Panc1 (cell line): ENCODE results near the gene CADPS2. TPM values are rescaled to one million over a fixed set of nuclear protein-coding genes. Genes with fewer than 3 reads are reported as not detected.

Experiments used
- ATAC-seq: fragments of 200-7000 bp; cut with Tn5 transposase; 2 replicates; pipeline ENCODE4 v1.9.1; 2020; ENCODE audit warnings: mild to moderate bottlenecking, moderate library complexity
- BruUV-seq: library from RNA; stranded (reverse); fragments of 400-500 nt; replicated peaks from 2 replicates; lab custom pipeline; 2021; lab: Mats Ljungman, UMichigan
- CTCF ChIA-PET: fragments of 300-600 bp; sonication (Branson Sonifier 250); formaldehyde crosslinking; loops from one replicate; lab custom pipeline; 2022; ENCODE audit warnings: antibody characterized with exemption; lab: Charles Lee
- POLR2A ChIA-PET: fragments of 300-600 bp; sonication (Branson Sonifier 250); formaldehyde crosslinking; loops from one replicate; lab custom pipeline; 2022; ENCODE audit warnings: antibody characterized with exemption; lab: Charles Lee
- DNase-seq: peaks from one replicate; pipeline ENCODE4 v3.0.0-alpha.2; 2010; ENCODE audit warnings: low read depth, low spot score
- H3K27ac ChIP-seq: 2 replicates; pipeline ENCODE4 v1.5.1; 2011; ENCODE audit warnings: mild to moderate bottlenecking, low read length, inconsistent platforms
- H3K27me3 ChIP-seq: fragments of 200-500 bp; sonication (Bioruptor generic); 2 replicates; pipeline ENCODE4 v1.6.0; 2014; ENCODE audit warnings: low read length, inconsistent platforms; ENCODE audit not compliant: control insufficient read depth, insufficient read depth
- H3K36me3 ChIP-seq: fragments of 200-500 bp; sonication (Bioruptor generic); 2 replicates; pipeline ENCODE4 v1.5.1; 2014; ENCODE audit warnings: inconsistent platforms, mild to moderate bottlenecking, low read length, moderate library complexity; ENCODE audit not compliant: control insufficient read depth, insufficient read depth
- H3K4me1 ChIP-seq: 2 replicates; pipeline ENCODE4 v1.5.1; 2011; ENCODE audit warnings: inconsistent platforms, mild to moderate bottlenecking, low read length, moderate library complexity; ENCODE audit not compliant: control insufficient read depth, insufficient read depth
- H3K4me3 ChIP-seq, 2 experiments: 2 replicates each; pipeline ENCODE4 v1.5.1; 2011 to 2012; ENCODE audit warnings: low read depth in 2 of 2, low read length in 2 of 2, mild to moderate bottlenecking in 2 of 2, inconsistent platforms in 1 of 2, moderate library complexity in 1 of 2
- H3K9me3 ChIP-seq: fragments of 200-500 bp; sonication (Bioruptor generic); 2 replicates; pipeline ENCODE4 v1.5.1; 2014; ENCODE audit warnings: low read depth, mild to moderate bottlenecking, inconsistent platforms, low read length, moderate library complexity; ENCODE audit not compliant: control insufficient read depth, insufficient read depth
- POLR2AphosphoS5 ChIP-seq: IDR thresholded peaks from 2 replicates; pipeline ENCODE4 v1.6.1; 2012; ENCODE audit warnings: mild to moderate bottlenecking, low read depth, low read length, moderate library complexity
- SIN3A ChIP-seq: IDR thresholded peaks from 2 replicates; pipeline ENCODE4 v1.6.1; 2012; ENCODE audit warnings: low read depth, mild to moderate bottlenecking, low read length, moderate library complexity, borderline replicate concordance; ENCODE audit not compliant: insufficient read depth
- TCF7L2 ChIP-seq: IDR thresholded peaks from 2 replicates; pipeline ENCODE4 v1.6.1; 2011; ENCODE audit warnings: mild to moderate bottlenecking, low read depth, low read length, inconsistent platforms
- in situ Hi-C: cut with HindIII; loops from 2 replicates; pipeline ENCODE4 v1.10.0; 2016; ENCODE audit warnings: low sequenced_read_pairs, low pct_unique_long_range_greater_than_20kb
- intact Hi-C: fragments of 100-400 bp; cut with micrococcal nuclease; formaldehyde crosslinking; loops from one replicate; pipeline ENCODE4 v1.10.0; 2022; ENCODE audit not compliant: unreplicated experiment
- total RNA-seq: library from RNA; stranded (reverse); gene quantifications from one replicate; pipeline ENCODE4 v1.2.1, GENCODE V29; 2021; ENCODE audit not compliant: unreplicated experiment
- TF ChIP-seq, protein P1 (sequence below), 2 experiments: IDR thresholded peaks; 2 replicates each; pipeline ENCODE4 v1.6.1; 2011 to 2012; ENCODE audit warnings: low read depth in 2 of 2, control low read depth in 1 of 2, low read length in 1 of 2, mild to moderate bottlenecking in 1 of 2, moderate library complexity in 1 of 2; ENCODE audit not compliant: insufficient read depth in 1 of 2
- TF ChIP-seq, protein P2 (sequence below): fragments of 450-650 bp; IDR thresholded peaks from 2 replicates; pipeline ENCODE4 v1.5.1; 2017; ENCODE audit warnings: mild to moderate bottlenecking

Gene CADPS2
- total RNA-seq, 1 experiment from 2014 or later: 1.6 TPM

DNA sequence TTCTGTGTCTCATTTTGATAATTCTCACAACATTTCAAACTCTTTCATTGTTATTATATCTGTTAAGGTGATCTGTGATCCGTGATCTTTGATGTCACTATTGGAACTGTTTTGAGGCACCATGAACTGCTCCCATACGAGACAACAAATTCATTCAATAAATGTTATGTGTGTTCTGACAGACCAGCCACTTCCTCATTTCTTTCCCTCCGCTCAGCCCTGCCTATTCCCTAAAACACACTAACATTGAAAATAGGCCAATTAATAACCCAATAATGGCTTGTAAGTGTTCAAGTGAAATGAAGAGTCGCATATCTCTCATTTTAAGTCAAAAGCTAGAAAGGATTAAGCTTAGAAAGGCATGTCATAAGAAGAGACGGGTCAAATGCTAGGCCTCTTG, 232.6 kb downstream of the CADPS2 start:
- Histone ChIP-seq H3K27me3 (no peaks in the 10 kb centered on the region), H3K36me3 (no peaks in the 10 kb centered on the region), H3K9me3 (no peaks in the 10 kb centered on the region), H3K4me3 (no peak overlapping the region), H3K27ac (no peak overlapping the region), H3K4me1 (no peaks in the 10 kb centered on the region)
- DNase-seq (no peak), ATAC-seq (no peak)
- intact Hi-C loops (no loop called here), in situ Hi-C loops (no loop called here)
- no peak for TF ChIP-seq POLR2AphosphoS5
- TF ChIP-seq, protein P1, sequence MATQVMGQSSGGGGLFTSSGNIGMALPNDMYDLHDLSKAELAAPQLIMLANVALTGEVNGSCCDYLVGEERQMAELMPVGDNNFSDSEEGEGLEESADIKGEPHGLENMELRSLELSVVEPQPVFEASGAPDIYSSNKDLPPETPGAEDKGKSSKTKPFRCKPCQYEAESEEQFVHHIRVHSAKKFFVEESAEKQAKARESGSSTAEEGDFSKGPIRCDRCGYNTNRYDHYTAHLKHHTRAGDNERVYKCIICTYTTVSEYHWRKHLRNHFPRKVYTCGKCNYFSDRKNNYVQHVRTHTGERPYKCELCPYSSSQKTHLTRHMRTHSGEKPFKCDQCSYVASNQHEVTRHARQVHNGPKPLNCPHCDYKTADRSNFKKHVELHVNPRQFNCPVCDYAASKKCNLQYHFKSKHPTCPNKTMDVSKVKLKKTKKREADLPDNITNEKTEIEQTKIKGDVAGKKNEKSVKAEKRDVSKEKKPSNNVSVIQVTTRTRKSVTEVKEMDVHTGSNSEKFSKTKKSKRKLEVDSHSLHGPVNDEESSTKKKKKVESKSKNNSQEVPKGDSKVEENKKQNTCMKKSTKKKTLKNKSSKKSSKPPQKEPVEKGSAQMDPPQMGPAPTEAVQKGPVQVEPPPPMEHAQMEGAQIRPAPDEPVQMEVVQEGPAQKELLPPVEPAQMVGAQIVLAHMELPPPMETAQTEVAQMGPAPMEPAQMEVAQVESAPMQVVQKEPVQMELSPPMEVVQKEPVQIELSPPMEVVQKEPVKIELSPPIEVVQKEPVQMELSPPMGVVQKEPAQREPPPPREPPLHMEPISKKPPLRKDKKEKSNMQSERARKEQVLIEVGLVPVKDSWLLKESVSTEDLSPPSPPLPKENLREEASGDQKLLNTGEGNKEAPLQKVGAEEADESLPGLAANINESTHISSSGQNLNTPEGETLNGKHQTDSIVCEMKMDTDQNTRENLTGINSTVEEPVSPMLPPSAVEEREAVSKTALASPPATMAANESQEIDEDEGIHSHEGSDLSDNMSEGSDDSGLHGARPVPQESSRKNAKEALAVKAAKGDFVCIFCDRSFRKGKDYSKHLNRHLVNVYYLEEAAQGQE (IDR thresholded peaks at IDR 0.05; ENCODE audit: insufficient read depth in 1 of 2, low read depth in 2 of 2, low read length in 1 of 2): no peak
- no peak for TF ChIP-seq TCF7L2
- no peak for TF ChIP-seq SIN3A
- TF ChIP-seq, protein P2, sequence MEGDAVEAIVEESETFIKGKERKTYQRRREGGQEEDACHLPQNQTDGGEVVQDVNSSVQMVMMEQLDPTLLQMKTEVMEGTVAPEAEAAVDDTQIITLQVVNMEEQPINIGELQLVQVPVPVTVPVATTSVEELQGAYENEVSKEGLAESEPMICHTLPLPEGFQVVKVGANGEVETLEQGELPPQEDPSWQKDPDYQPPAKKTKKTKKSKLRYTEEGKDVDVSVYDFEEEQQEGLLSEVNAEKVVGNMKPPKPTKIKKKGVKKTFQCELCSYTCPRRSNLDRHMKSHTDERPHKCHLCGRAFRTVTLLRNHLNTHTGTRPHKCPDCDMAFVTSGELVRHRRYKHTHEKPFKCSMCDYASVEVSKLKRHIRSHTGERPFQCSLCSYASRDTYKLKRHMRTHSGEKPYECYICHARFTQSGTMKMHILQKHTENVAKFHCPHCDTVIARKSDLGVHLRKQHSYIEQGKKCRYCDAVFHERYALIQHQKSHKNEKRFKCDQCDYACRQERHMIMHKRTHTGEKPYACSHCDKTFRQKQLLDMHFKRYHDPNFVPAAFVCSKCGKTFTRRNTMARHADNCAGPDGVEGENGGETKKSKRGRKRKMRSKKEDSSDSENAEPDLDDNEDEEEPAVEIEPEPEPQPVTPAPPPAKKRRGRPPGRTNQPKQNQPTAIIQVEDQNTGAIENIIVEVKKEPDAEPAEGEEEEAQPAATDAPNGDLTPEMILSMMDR: no peak
- ChIA-PET POLR2A (no interaction called here), CTCF (no interaction called here)
- BruUV-seq: no TSS peak

DNA sequence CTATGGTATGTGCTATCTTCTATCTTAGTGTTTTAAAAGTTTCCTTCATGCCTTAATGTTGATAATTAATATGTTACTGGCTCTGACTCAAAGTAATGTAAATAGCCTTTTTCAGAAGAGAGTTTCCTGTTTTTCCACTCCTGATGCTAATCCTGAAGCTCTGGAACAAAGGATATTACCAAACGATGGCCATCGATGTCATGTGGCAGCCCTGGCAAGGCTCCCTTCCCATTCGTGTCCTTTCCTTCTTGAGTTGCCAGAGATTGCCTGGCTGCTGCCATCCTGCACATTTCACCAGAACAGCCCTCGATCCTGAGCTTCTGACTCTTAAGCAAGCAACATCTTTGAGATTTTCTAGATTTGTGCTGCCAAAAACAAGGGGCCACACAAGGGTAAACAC, 233.4 kb downstream of the CADPS2 start:
- no peaks in the 10 kb centered on the region for H3K9me3 ChIP-seq
- H3K36me3 ChIP-seq: no peaks in the 10 kb centered on the region
- BruUV-seq: no TSS peak
- in situ Hi-C loops (no loop called here), intact Hi-C loops (no loop called here)
- H3K4me1 ChIP-seq: no peaks in the 10 kb centered on the region
- ATAC-seq (no peak), DNase-seq (no peak)
- no peak overlapping the region for H3K4me3 ChIP-seq
- no peak overlapping the region for H3K27ac ChIP-seq
- CTCF ChIA-PET: no interaction called here
- no peaks in the 10 kb centered on the region for H3K27me3 ChIP-seq
- POLR2A ChIA-PET: no interaction called here
- no peak for TF ChIP-seq TCF7L2
- TF ChIP-seq, protein P1 (IDR thresholded peaks at IDR 0.05; ENCODE audit: insufficient read depth in 1 of 2, low read depth in 2 of 2, low read length in 1 of 2): no peak
- no peak for TF ChIP-seq SIN3A
- no peak for TF ChIP-seq POLR2AphosphoS5
- TF ChIP-seq, protein P2: no peak
